ENCODE measurements around the gene ECPAS.
"Not testable (repeated sequence)": the region's sequence is repeated elsewhere in the genome, so short reads cannot be mapped to it uniquely, and the experiment has no call there.

The ECPAS gene

GRCh38 chr9:111483858-111484571, at the start of gene ECPAS:
Gene ECPAS (minus strand): TSS chr9:111484383. CDS start chr9:111472918, 11,465 bp downstream.
- DNase-seq (ENCODE audit: low read depth in 2 of 2), result peak; percentile 47 to 57

DNA sequence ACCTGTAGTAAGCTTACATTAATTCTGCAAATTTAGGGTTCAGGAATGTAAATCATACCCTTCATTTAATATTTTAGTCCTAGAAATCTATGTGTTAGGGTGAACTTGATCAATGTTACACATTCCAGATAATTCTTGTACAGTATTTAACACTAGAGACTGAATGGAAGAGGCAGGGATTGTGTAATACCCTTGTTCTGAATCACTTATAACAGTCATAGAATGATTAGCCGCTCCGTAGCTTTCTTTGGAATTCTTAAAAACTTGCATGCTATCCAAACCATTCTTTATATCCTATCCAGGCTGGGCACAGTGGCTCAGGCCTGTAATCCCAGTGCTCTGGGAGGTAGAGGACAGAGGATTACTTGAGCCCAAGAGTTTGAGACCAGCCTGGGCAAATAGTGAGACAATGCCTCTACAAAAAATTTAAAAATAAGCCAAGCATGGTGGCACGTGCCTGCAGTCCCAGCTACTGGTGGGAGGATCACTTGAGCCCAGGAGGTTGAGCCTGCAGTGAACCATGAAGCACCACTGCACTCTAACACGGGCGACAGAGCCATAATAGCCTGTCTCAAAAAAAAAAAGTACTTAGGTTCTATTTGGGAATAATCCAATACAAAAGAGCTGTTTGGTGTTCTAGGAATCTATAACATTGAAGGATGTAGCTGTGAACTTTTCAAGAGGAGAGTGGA, 49.1 kb upstream of the ECPAS start:
- DNase-seq (ENCODE audit: low read depth in 2 of 2), result no peak

- no peak for DNase-seq (ENCODE audit: low read depth in 2 of 2)
Observed at GRCh38 chr9:111531716-111532115, 47.5 kb upstream of the ECPAS start.

DNA sequence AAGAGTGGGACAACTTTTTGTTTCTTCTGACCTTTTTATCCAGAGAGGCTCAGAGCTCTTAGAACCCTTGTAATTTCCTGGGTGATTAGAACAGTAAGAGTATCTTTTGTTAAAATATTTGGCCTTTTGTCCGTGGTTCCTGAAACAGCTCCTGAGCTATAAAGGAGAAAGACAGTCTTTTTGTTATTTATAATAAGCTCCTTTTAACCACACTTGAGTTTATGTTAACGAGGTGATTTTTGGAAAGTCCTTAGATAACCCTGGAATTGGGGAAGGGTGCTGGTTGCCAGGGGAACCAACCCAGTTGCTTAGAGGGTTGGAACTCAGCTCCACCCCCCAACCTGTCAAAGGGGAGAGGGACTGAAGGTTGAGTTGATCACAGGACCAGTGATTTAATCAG, 45.6 kb upstream of the ECPAS start:
- DNase-seq (ENCODE audit: low read depth in 2 of 2), result no peak

DNA sequence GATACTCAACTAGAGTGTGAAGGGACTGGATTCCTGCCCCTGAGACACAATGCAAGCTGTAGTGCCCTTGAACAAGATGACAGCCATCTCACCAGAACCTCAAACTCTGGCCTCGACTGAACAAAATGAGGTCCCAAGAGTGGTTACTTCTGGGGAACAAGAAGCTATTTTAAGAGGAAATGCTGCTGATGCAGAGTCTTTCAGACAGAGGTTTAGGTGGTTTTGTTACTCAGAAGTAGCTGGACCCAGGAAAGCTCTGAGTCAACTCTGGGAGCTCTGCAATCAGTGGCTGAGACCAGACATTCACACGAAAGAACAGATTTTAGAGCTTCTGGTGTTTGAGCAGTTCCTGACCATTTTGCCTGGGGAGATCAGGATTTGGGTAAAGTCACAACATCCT, 43.2 kb upstream of the ECPAS start:
- DNase-seq (ENCODE audit: low read depth in 2 of 2), result no peak

DNA sequence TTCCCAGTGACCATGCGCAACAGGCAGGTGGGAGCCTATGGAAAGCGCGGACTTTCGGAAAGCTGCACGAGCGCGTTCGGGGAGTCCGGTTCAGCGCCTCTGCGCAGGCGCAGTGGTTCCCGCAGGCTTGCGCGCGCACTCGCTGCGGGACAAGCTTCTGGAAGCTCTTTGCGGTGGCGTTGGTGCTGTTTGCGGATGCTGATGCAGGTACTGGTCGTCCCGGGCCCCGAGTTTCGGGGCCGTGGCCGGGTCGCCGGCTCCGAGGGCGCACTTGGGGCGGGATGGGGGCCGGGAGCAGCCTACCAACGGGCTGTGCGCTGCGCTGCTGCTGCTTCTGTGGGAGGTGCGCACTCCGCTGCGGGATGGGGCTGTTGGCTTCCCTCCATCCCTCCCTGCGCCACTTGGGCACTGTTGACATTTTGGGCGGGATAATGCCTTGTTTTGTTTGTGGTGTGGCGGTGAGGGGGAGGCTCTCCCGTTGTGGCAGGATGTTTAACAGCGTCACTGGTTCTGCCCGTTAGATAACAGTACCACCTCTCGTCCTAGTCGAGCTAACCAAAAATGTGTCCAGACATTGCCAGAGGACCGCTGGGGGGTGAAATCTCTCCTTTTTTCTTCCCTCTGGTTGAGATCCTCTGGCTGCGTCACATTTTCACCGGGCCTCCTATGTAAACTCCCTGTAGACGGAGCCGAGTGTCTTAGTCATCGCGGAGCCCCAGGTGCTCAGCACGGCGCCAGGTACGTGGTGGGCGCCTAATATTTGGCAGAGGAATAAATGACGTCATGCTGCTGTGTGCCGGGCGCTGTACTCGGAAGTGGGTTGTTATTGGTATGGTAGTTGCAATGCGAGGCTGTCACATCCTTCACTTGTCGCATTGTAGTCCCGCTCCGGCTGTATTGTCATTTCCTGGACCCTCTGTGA, 41.1 kb upstream of the ECPAS start, which contains the start of gene ZNF483:
Gene ZNF483, plus strand, starts transcription at position 124 of the 922 bp plus-strand sequence. CDS start 2,217 bp downstream, outside the sequence.
- DNase-seq (ENCODE audit: low read depth in 2 of 2), result peak; percentile 47 to 48

GRCh38 chr9:111524731-111525055, 40.5 kb upstream of the ECPAS start:
- DNase-seq (ENCODE audit: low read depth in 2 of 2), result no peak

DNA sequence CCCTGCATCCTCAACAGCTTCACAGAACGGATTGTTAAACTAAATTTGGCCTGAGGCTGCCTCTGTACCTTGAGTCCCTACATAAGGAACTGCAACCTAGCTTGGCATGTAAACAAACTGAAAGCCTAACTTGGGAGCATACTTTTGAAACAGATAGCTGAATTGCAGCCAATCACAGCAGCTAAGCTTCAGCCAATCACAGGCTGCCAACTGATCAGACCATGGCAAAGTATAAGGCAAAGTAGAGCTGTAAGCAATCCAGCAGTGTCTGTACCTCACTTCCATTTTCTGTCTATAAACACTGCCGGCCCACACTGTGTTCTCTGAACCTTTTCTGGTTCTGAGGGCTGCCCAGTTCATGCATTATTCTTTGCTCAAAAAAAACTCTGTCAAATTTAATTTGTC, 31.9 kb upstream of the ECPAS start:
- DNase-seq (ENCODE audit: low read depth in 2 of 2), result no peak

DNA sequence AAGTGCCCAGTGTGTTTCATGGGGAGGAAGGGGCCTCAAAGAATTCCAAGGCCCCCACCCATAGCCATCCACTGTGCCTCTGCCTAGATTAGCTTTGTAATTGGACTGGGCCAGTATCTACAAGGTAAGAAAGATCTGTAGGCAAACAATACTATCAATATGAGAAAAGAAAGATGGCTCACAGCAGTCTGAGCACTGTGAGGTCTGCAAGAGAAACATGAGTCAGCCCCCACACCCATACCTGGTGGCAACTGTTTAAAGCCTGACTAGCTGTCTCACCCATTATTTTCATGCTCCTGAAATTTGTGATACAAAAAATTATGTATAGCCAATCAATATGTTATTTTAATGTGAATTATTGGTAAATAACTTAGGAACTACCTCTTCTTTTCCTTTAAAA, 30.8 kb upstream of the ECPAS start:
- no peak for DNase-seq (ENCODE audit: low read depth in 2 of 2)

- DNase-seq (ENCODE audit: low read depth in 2 of 2), result not testable (repeated sequence)
Observed at GRCh38 chr9:111511581-111511980, 27.4 kb upstream of the ECPAS start.

DNA sequence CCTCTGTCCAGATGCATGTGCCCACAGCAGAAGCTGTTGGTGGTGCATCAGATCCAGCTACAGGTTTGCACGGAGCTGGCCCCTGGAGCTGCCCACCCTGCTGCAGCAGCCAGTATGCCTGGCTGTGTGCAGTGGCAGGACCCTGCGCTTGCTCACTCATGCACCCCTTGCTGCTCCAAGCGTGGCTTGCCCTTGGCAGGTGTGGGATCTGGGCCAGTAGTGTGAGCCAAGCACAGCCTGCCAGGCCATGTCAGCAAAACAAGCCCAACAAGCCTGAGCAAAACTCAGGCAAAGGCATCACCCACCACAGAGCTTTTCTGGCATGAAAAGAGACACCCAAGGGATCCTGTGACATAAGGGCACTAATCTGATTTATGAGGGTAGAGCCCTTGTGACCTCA, 18.3 kb upstream of the ECPAS start:
- DNase-seq (ENCODE audit: low read depth in 2 of 2), result no peak

GRCh38 chr9:111501648-111502047, 17.5 kb upstream of the ECPAS start:
- no peak for DNase-seq (ENCODE audit: low read depth in 2 of 2)

GRCh38 chr9:111501005-111501562, 16.9 kb upstream of the ECPAS start:
- no peak for DNase-seq (ENCODE audit: low read depth in 2 of 2)

GRCh38 chr9:111497196-111497595, 13.0 kb upstream of the ECPAS start:
- not testable (repeated sequence) for DNase-seq (ENCODE audit: low read depth in 2 of 2)

- no peak for DNase-seq (ENCODE audit: low read depth in 2 of 2)
Observed at GRCh38 chr9:111484572-111484894, 350 bp upstream of the ECPAS start.

GRCh38 chr9:111483439-111483857, 735 bp downstream of the ECPAS start:
- DNase-seq (ENCODE audit: low read depth in 2 of 2), result peak; percentile 26 to 44

DNA sequence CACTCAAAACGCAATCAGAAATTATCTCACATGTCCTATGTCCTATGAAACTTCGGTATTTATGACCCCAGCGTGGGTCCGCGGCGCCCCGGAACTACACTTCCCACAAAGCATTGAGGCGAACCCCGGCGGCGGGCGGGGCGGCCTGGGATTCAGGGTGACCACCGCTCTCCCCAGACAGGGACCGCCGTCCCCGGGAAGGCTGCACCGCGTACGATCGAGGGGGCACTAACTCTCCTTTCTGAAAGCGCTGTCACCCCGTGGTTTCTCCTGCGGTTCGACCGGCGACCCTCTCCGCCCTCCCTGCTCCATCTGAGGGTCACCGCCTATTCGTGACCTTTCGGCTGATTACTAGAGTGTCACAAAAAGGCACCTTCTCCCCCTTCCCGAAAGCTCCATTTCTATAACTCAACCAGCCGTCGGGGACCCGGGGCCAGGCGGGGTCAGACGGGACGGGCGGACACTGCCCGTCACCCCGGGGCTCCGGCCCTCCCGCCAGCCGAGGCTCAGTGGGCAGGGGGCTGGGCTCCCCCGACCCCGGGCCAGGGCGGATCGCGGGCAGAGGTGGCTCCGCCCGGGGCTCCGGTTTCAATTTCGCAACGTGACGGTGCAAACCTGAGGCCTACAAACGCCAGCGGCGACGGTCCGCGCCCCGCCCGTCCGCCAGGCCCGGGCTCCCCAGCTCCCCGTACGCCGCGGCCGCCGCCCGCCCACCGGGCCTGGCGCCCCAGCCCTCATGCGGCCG, 1.3 kb downstream of the ECPAS start:
- peak; percentile 29 to 48 for DNase-seq (ENCODE audit: low read depth in 2 of 2)

DNA sequence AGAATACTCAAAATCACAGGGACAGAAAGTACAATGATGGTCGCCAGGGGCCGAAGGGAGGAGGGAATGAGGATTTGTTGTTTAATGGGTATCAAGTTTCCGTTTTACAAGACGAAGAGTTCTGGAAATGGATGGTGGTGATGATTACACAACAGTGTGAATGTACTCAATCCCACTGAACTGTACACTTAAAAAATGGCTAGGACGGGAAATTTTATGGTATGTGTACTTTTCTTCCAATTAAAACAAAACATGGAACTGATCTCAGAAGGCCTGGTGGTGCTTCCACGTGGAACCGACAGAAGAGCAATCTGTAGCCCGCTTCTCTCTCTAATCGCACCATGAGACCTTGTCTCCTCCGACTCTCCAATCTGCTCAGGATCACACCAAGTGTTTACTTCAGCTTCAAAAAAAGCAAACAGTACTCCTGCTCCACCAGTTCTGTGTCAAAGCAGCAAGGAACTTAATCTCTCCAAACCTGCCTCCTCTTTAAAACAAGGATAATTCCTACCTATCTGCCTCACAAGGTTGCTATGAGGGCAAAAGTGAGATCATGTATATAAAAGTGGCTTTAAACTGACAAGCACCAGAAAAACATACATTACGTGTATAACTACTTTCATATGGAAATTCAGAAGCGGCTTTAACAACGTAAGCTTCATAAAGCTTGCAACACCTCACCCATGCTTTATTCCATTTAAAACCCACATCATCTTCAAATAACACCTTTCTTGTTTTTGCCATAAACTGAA, 2.1 kb downstream of the ECPAS start:
- DNase-seq (ENCODE audit: low read depth in 2 of 2), result no peak

- DNase-seq (ENCODE audit: low read depth in 2 of 2), result no peak
Observed at GRCh38 chr9:111477677-111478076, 6.5 kb downstream of the ECPAS start.

DNA sequence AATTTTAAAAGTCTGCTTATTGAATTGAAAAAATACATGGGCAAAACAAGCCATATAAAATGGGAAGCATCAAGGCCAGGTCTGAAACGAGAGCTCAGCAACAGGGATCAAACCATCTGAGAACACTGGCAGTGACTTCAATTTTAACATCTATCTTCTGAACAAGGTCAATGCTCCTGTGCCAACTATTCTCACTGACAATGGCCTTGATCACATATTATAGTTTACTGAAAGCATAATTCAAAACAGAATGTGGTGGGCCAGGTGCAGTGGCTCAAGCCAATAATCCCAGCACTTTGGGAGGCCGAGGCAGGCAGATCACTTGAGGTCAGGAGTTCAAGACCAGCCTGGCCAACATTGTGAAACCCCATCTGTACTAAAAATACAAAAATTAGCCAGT, 9.0 kb downstream of the ECPAS start:
- no peak for DNase-seq (ENCODE audit: low read depth in 2 of 2)

GRCh38 chr9:111474385-111474784, 9.8 kb downstream of the ECPAS start:
- DNase-seq (ENCODE audit: low read depth in 2 of 2), result no peak
